DOHH2 (cell line): ENCODE results near the gene C19orf67.

Experiments
- CTCF ChIP-seq: fragments of 200-600 bp; sonication (generic); IDR thresholded peaks from one replicate; pipeline ENCODE4 v1.5.1; 2014; ENCODE audit warnings: antibody characterized with exemption, mild to moderate bottlenecking, low read depth, low read length; ENCODE audit not compliant: poor library complexity, severe bottlenecking
- EZH2phosphoT487 ChIP-seq: fragments of 200-600 bp; sonication (generic); IDR thresholded peaks from 2 replicates; pipeline ENCODE4 v1.6.1; 2017; ENCODE audit warnings: borderline replicate concordance, mild to moderate bottlenecking, antibody characterized with exemption, low read length, moderate library complexity, mixed read lengths

- TF ChIP-seq CTCF (no peak), EZH2phosphoT487 (no peak)
Observed at GRCh38 chr19:14066134-14066533, 19.4 kb downstream of the C19orf67 start.
